Stimulated activated naive CD8-positive, alpha-beta T cell treated with anti-CD3 and anti-CD28 coated beads, Interleukin-15, amount 100 ng/mL, for 72 hours (primary cell): ENCODE data around the gene FOXP1.

Source experiments
- ATAC-seq: fragments of 150-1000 bp; cut with Tn5 transposase; 2 replicates; pipeline ENCODE4 v1.10.0; 2021; ENCODE audit warnings: mild to moderate bottlenecking, moderate library complexity
- DNase-seq, 2 donors: peaks; one replicate each; pipeline ENCODE4 v3.0.0; 2021 to 2022
- H3K27ac Mint-ChIP-seq, 2 donors: one replicate each; pipeline ENCODE4 v1.8.0; 2022; ENCODE audit warnings: mild to moderate bottlenecking in 2 of 2, mixed read lengths in 2 of 2, moderate library complexity in 2 of 2
- H3K27me3 Mint-ChIP-seq: one replicate; pipeline ENCODE4 v1.8.0; 2022; ENCODE audit warnings: mixed read lengths
- H3K4me1 Mint-ChIP-seq: one replicate; pipeline ENCODE4 v1.8.0; 2022; ENCODE audit warnings: mild to moderate bottlenecking, mixed read lengths
- H3K4me3 Mint-ChIP-seq, 2 donors: one replicate each; pipeline ENCODE4 v1.8.0; 2022; ENCODE audit warnings: mild to moderate bottlenecking in 2 of 2, mixed read lengths in 2 of 2, moderate library complexity in 1 of 2
- H3K9me3 Mint-ChIP-seq, 2 donors: one replicate each; pipeline ENCODE4 v1.8.0; 2022; ENCODE audit warnings: mixed read lengths in 2 of 2

Gene FOXP1

DNA sequence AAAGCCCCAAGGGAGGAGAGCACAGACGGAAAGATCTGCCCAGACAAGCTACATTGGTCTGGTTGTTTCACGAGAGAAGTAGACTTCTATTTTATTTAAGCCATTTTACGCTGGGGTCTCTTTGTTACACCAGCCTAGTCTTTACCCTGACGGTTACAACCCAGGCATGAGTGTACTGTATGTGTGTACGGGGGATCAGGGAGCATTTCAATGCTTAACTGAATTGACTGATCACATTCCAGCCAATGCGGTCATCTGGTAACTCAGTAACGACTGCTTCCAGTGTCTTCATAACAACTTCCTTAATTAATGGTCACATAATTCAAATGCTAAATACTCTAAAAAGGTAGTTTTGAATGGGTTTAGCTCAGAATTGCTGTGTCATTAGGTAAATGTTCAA lies 288.6 kb downstream of the FOXP1 start:
- no peaks in the 10 kb centered on the region for H3K27me3 Mint-ChIP-seq
- H3K9me3 Mint-ChIP-seq: no peaks in the 10 kb centered on the region
- no peak for ATAC-seq
- H3K4me1 Mint-ChIP-seq: peaks cover 89% of the 10 kb centered on the region
- H3K4me3 Mint-ChIP-seq: no peak overlapping the region
- H3K27ac Mint-ChIP-seq: peak overlapping the region; percentile 72 to 75
- DNase-seq: no peak

DNA sequence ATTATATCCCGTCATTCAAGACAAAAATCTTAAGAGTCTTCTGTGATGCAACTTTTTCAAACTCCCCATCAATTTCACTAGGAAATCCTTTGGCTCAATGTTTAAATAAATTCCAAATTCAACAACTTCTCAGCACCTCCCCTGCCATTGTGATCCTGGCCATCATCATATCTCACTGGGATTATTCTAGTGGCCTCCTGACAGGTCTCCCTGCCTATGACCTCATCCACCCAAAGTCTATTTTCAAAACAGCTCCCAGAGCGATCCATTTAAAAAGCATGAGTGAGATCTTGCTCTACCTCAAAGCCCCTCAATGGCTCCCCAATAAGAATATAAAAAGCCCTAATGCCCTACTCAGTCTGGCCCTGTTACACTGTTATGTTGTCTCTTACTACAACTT lies 293.2 kb downstream of the FOXP1 start:
- Mint-ChIP-seq H3K27me3 (no peaks in the 10 kb centered on the region), H3K4me1 (peaks cover 85% of the 10 kb centered on the region), H3K4me3 (no peak overlapping the region), H3K9me3 (no peaks in the 10 kb centered on the region), H3K27ac (peak overlapping the region in 1 of 2 donors; percentile 0)
- ATAC-seq (no peak), DNase-seq (no peak)

DNA sequence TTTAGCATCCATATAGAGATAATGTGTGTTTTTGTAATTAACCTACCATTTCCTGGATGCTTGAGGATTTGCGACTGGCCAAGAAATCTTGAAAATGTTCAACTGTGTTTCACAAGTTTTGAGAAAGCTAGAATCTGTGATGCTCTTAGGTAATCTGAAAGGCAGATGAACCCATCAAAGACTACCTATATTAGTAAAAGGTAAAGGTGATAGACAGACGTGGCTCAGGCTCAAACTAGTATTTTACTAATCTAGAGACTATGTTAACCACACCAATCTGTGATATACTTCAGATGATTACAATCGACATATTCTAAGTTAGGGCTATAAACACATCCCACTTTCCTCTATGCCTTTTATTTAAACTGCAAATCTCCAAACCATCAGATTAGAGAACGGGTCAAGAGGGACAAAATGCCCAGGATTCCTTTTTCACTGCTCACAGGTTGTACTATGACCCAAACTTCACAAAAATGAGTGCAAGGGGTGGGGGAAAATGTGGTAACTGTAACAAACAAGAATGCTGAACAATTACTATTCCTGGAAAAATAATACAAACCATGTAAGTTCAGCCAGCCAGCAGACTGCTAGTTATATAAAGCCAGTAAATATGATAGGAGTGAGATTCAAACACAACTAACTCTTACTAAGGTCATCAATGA lies 295.1 kb downstream of the FOXP1 start:
- peak; percentile 96 for ATAC-seq
- Mint-ChIP-seq H3K9me3 (no peaks in the 10 kb centered on the region), H3K27me3 (no peaks in the 10 kb centered on the region), H3K4me3 (peak overlapping the region in 1 of 2 donors; percentile 52), H3K27ac (peak overlapping the region; percentile 84 to 85), H3K4me1 (peaks cover 86% of the 10 kb centered on the region)
- no peak for DNase-seq

DNA sequence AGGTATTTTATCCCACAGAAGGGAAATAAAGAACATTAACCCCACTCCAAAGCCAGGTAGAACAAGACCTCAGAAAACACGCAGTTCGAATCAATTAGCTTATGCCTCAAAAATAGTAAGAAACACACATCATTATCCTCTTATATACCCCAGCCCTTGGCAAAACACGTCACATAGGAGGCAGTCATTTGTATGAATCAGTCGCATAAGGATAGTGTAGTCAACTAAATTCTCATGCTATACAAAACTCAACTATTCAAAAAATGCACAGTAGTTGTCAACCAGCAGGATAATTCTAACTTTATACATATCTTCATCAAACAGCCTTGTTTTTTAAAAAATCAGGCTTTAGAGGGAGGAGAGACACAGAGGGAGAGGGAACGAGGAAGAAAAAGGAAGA lies 298.4 kb downstream of the FOXP1 start:
- Mint-ChIP-seq H3K4me1 (peaks cover 79% of the 10 kb centered on the region), H3K4me3 (no peak overlapping the region), H3K27ac (peak overlapping the region in 1 of 2 donors; percentile 24), H3K27me3 (no peaks in the 10 kb centered on the region), H3K9me3 (no peaks in the 10 kb centered on the region)
- ATAC-seq: no peak
- DNase-seq: no peak

DNA sequence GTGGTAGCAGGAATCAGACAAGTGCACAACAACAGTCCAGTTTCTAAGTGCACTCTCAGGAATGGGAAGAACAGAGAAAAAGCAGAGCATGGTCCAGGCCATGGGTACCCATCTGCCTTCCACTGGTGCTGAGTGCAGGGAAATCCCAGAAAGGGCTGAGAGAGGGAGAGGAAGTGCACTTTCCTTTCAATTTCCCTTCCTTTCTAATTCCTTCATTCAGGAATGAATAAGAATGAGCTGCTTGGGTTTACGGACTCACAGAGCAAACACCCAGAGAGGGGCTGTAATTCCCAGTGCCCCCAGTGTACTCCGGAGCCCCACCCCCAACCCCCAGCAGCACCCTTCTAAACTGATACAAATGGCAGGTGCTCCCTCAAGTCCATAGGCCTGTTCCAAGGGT lies 300.6 kb downstream of the FOXP1 start:
- Mint-ChIP-seq H3K4me3 (no peak overlapping the region), H3K4me1 (peaks cover 69% of the 10 kb centered on the region), H3K27me3 (no peaks in the 10 kb centered on the region), H3K27ac (peak overlapping the region in 1 of 2 donors; percentile 37), H3K9me3 (no peaks in the 10 kb centered on the region)
- ATAC-seq: no peak
- no peak for DNase-seq

DNA sequence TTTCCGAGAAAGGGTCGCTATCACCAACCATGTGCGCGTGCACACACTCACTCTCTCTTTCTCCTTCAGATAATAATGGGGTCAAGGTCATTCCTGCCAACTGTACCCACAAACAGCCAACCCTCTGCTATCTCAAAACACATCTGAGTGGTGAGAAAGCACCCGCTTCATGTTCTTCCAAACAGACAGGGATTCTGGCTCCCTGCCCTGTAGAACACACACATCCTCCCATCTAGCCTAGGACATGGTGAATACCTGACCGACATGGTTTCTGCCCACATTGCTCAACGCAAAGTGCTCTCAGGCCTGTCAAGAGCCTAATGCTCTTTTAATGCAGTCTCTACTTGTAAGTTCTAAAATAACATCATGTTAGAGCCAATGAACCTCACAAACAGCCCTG lies 302.2 kb downstream of the FOXP1 start:
- DNase-seq (no peak), ATAC-seq (no peak)
- Mint-ChIP-seq H3K27me3 (no peaks in the 10 kb centered on the region), H3K9me3 (no peaks in the 10 kb centered on the region), H3K4me3 (no peak overlapping the region), H3K27ac (no peak overlapping the region), H3K4me1 (peaks cover 74% of the 10 kb centered on the region)

DNA sequence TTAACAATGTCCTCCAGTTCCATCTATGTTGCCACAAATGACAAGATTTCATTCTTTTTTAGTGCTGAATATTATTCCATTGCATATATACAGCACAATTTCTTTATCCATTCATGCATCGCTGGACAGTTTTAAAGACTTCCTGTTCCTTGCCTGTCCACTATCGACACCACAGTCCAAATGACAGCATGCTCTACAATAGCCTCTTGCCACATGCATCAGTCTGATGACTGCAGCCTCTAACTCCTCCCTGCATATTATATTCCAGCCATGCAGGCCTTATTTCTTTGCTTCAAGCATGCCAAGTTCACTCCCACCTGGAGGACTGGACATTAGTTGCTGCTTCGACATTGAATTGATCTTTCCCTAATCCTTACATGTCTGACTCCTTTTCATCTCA lies 306.2 kb downstream of the FOXP1 start:
- DNase-seq: no peak
- Mint-ChIP-seq H3K27me3 (no peaks in the 10 kb centered on the region), H3K9me3 (no peaks in the 10 kb centered on the region), H3K27ac (peak overlapping the region in 1 of 2 donors; percentile 23), H3K4me1 (peaks cover 77% of the 10 kb centered on the region), H3K4me3 (no peak overlapping the region)
- ATAC-seq: no peak

DNA sequence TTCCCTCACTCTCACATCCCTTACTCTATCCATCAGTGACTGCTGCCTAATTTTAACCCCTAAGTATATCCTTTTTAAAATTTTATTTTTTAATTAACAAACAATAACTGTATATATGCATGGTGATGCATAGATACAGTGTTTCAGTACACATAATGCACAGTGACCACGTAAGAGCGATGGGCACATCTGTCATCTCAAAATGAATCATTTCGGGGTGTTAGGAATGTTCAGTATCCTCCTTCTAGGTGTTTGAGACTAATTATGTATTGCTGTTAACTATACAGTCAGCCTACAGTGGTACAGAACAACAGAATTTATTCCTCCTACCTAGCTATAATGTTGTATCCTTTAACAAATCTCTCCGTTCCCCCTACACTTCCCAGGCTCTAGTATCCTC lies 307.0 kb downstream of the FOXP1 start:
- Mint-ChIP-seq H3K27me3 (no peaks in the 10 kb centered on the region), H3K4me3 (no peak overlapping the region), H3K27ac (peak overlapping the region; percentile 23 to 55), H3K9me3 (no peaks in the 10 kb centered on the region), H3K4me1 (peaks cover 83% of the 10 kb centered on the region)
- DNase-seq (no peak), ATAC-seq (peak; percentile 60)

DNA sequence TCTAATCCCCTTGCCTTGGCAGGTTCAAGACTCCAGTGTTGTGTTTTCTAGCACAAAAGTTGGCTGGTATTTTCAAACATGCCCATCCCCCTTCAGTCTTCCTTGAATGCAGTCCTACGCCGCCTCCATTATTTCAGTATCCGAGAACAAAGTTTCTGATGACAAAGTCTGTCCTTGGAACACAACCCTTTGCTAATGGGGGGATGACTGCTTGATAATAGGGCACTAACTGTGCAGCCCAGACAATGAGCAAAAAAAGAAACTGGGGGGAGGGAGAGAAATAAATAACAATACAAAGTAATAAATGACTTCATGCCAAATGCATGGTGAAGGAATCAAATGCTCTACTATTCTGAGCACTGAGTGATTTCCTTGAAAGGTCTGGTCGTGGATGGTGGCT lies 310.1 kb downstream of the FOXP1 start:
- no peak overlapping the region for H3K4me3 Mint-ChIP-seq
- H3K27ac Mint-ChIP-seq: peak overlapping the region in 1 of 2 donors; percentile 30
- H3K9me3 Mint-ChIP-seq: no peaks in the 10 kb centered on the region
- ATAC-seq (no peak), DNase-seq (no peak)
- peaks cover 98% of the 10 kb centered on the region for H3K4me1 Mint-ChIP-seq
- no peaks in the 10 kb centered on the region for H3K27me3 Mint-ChIP-seq

DNA sequence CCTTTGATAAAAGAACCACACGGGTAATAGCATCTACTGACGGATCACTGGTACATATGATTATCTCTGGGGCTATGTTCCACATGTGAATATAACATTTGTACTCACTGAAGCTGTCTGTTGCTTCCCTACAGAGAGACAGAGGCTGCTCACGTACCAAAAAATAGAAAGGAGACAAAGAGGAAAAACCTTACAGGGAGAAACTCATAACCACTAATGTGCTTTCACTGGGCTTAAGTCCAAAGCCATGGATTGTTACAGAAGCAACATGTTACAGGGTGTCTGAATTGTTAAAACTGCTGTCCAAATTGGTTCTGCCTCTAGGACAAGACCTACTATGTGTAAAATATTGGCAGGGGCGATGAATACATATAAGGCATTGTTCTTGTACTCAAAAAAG lies 311.9 kb downstream of the FOXP1 start:
- no peak for ATAC-seq
- H3K4me3 Mint-ChIP-seq: peak overlapping the region; percentile 1 to 14

DNA sequence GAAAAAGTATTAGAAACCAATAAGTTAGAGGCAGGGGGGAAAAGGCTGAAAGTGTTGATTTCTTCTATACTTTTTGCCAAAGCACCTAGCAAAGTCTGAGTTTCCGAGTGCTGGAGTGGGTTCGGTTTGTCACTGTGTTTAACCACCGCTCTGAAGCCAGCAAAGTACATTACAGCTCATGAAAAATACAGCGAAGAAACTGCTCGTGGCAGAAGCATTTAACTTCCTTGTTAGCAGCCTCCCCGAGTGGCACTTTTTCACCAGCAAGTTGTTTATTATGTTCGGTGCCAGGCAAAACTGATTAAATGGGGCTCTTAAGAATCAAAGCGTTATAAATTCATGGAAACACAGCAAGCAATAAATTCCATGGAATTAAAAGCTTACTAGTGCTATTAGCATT lies 313.6 kb downstream of the FOXP1 start:
- Mint-ChIP-seq H3K4me1 (peaks cover 93% of the 10 kb centered on the region), H3K9me3 (no peaks in the 10 kb centered on the region), H3K27me3 (no peaks in the 10 kb centered on the region), H3K4me3 (peak overlapping the region; percentile 76 to 86), H3K27ac (peak overlapping the region; percentile 4 to 80)
- ATAC-seq (peak; percentile 69), DNase-seq (no peak)

More for the DNA sequence above, 311.9 kb downstream of the FOXP1 start:
- peak overlapping the region in 1 of 2 donors; percentile 90 for H3K27ac Mint-ChIP-seq
- DNase-seq: no peak
- peaks cover 94% of the 10 kb centered on the region for H3K4me1 Mint-ChIP-seq
- no peaks in the 10 kb centered on the region for H3K9me3 Mint-ChIP-seq
- no peaks in the 10 kb centered on the region for H3K27me3 Mint-ChIP-seq

DNA sequence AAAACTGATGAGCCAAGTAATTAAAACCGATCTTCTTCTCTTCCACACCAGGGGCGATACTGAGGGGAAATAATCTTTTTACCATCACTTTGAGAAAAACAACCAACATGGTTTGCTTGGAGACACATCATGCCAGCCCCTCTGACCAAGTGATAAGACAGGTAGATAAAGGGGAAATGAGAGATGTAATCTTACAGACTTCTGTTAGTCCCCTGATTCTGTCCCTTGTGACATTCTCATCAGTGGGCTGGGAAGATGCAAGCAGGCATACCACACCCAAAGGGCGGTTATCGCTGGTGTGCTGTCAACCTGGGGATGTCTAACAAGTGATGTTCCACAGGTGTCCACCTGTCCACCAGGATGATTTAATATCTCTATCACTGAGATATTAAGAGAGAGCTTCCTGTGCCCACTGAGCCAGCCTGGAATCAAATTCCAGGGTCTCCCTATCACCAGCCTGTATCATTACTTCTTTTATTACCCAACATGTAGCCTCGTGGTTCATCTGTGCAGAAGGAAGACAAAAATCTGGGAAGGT lies 315.0 kb downstream of the FOXP1 start:
- Mint-ChIP-seq H3K27me3 (no peaks in the 10 kb centered on the region), H3K4me1 (peaks cover 94% of the 10 kb centered on the region), H3K9me3 (no peaks in the 10 kb centered on the region), H3K27ac (no peak overlapping the region), H3K4me3 (peak overlapping the region in 1 of 2 donors; percentile 0)
- no peak for ATAC-seq
- DNase-seq: no peak

DNA sequence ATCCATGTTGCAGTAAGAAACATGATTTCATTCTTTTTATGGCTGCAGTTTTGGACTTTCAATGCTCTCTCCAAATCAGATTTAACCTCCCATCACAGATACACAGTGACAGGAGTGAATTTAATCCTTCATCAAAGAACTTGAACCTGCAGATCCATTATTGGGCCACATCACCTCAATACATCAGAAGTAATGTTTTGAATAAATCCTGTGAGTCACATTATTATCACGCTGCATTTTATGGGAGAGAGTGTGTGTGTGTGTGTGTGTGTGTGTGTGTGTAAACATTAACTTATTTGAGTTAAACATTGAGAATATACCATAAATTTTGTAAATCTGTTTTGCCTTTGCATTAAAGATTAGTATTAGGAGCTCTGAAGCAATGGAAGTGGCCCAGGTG lies 316.7 kb downstream of the FOXP1 start:
- Mint-ChIP-seq H3K27ac (peak overlapping the region in 1 of 2 donors; percentile 77), H3K4me3 (peak overlapping the region in 1 of 2 donors; percentile 17), H3K4me1 (peaks cover 91% of the 10 kb centered on the region), H3K27me3 (no peaks in the 10 kb centered on the region), H3K9me3 (no peaks in the 10 kb centered on the region)
- DNase-seq (no peak), ATAC-seq (no peak)

DNA sequence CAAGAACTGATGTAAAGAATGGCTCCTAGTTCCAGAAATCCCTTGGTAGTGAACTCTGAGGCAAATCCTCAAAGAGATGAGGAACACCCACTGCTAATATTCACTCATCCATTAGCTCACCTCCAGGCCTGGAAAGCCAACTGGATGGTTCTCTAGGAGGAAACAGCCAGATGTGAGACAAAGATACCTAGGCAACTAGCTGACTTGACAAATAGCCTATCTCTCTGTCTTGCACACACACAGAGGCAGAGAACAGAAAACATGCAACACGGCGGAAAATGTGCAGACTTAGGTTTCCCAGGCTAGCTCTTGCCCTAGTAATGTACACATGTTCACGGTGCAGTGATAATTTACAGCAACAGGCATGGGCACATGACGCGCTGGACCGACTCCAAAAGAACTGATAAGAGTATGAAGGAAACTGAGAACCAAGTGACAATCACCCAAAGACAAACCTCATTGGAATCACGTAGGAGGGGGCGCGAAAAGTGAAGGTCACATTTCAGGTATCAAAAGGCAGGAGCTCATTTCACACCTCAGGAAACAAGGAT lies 318.1 kb downstream of the FOXP1 start:
- H3K9me3 Mint-ChIP-seq: no peaks in the 10 kb centered on the region
- peak overlapping the region; percentile 7 to 59 for H3K4me3 Mint-ChIP-seq
- peaks cover 82% of the 10 kb centered on the region for H3K4me1 Mint-ChIP-seq
- ATAC-seq (peak; percentile 29), DNase-seq (no peak)
- no peaks in the 10 kb centered on the region for H3K27me3 Mint-ChIP-seq
- H3K27ac Mint-ChIP-seq: peak overlapping the region in 1 of 2 donors; percentile 35

DNA sequence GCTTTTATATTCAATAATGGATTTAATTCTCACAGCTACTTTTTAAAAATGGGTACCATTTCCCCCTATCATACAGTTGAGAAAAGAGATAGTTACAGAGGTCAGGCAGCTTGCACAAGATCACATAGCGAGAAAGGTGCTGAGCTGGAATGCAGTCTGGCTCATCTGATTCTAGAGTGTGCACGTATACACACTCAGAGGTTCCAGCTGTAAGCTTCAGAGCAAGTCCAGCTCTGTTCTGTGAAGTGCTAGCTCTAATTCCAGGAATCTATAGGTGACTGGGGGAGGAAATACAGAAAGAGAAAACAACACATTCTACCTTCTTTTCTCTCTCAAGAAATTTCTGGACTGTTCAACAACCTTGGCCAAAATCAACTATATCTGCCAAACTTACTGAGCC lies 318.7 kb downstream of the FOXP1 start:
- Mint-ChIP-seq H3K27me3 (no peaks in the 10 kb centered on the region), H3K4me3 (peak overlapping the region; percentile 57 to 59), H3K27ac (peak overlapping the region; percentile 44 to 72), H3K9me3 (no peaks in the 10 kb centered on the region), H3K4me1 (peaks cover 79% of the 10 kb centered on the region)
- DNase-seq (no peak), ATAC-seq (peak; percentile 71)
